ENCODE measurements around the gene RNF186.

Gene RNF186

DNA sequence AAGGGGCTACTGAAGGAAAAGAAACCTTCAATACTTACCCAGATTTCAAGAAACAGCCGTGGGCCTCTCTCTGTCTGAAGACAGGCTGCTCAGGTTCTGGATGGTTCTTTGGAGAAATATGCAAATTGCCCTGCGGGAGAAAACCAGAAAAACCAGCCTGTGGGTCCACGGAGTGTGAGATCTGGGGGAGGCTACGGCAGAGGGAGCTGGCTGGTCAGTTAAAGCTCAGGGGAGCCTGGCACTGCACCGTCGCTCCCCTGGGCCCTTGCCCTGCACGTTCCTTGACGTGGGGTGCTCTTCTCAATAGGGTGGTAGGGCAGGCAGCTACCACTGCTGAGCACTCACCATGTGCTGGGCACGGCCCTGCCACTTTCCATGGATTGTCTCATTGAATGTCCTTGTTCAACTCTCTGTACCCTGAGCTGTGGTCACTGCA, 28.1 kb downstream of the RNF186 start:
- H3K27ac ChIP-seq (ENCODE audit: low read depth, low read length) = no peak overlapping the region
- H4K20me1 ChIP-seq (ENCODE audit: control insufficient read depth, insufficient read depth, low read depth, low read length) = no peaks in the 10 kb centered on the region
- H3K27me3 ChIP-seq (ENCODE audit: control insufficient read depth, low read length) = no peaks in the 10 kb centered on the region
- no peaks in the 10 kb centered on the region for H3K9me2 ChIP-seq (replicated peaks; ENCODE audit: control insufficient read depth, low read length)
- H3K36me3 ChIP-seq (ENCODE audit: control insufficient read depth, low read length) = no peaks in the 10 kb centered on the region
- H3K4me1 ChIP-seq (ENCODE audit: control insufficient read depth, low read length) = no peaks in the 10 kb centered on the region
- no peak overlapping the region for H3K4me3 ChIP-seq (ENCODE audit: low read length)
- H3K9me3 ChIP-seq (ENCODE audit: control insufficient read depth, insufficient read depth, low read length) = no peaks in the 10 kb centered on the region
- H3K79me2 ChIP-seq (ENCODE audit: control insufficient read depth, low read length) = no peaks in the 10 kb centered on the region
- TF ChIP-seq, protein P1, sequence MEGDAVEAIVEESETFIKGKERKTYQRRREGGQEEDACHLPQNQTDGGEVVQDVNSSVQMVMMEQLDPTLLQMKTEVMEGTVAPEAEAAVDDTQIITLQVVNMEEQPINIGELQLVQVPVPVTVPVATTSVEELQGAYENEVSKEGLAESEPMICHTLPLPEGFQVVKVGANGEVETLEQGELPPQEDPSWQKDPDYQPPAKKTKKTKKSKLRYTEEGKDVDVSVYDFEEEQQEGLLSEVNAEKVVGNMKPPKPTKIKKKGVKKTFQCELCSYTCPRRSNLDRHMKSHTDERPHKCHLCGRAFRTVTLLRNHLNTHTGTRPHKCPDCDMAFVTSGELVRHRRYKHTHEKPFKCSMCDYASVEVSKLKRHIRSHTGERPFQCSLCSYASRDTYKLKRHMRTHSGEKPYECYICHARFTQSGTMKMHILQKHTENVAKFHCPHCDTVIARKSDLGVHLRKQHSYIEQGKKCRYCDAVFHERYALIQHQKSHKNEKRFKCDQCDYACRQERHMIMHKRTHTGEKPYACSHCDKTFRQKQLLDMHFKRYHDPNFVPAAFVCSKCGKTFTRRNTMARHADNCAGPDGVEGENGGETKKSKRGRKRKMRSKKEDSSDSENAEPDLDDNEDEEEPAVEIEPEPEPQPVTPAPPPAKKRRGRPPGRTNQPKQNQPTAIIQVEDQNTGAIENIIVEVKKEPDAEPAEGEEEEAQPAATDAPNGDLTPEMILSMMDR (IDR thresholded peaks at IDR 0.05; ENCODE audit: low read depth, low read length, poor library complexity, severe bottlenecking) = no peak
- TF ChIP-seq EZH2phosphoT487 (IDR thresholded peaks at IDR 0.05; ENCODE audit: borderline replicate concordance, low read length) = no peak
- no peaks in the 10 kb centered on the region for H3F3A ChIP-seq (ENCODE audit: control insufficient read depth, insufficient read depth)
- no peak overlapping the region for H3K4me2 ChIP-seq (ENCODE audit: low read length)

- H3K4me1 ChIP-seq (ENCODE audit: control insufficient read depth, low read length) = no peaks in the 10 kb centered on the region
- TF ChIP-seq, protein P1 (IDR thresholded peaks at IDR 0.05; ENCODE audit: low read depth, low read length, poor library complexity, severe bottlenecking) = no peak
- TF ChIP-seq EZH2phosphoT487 (IDR thresholded peaks at IDR 0.05; ENCODE audit: borderline replicate concordance, low read length) = no peak
- H3K9me2 ChIP-seq (replicated peaks; ENCODE audit: control insufficient read depth, low read length) = no peaks in the 10 kb centered on the region
- H3K4me2 ChIP-seq (ENCODE audit: low read length) = no peak overlapping the region
- no peaks in the 10 kb centered on the region for H3K79me2 ChIP-seq (ENCODE audit: control insufficient read depth, low read length)
- H3K27me3 ChIP-seq (ENCODE audit: control insufficient read depth, low read length) = no peaks in the 10 kb centered on the region
- H3K36me3 ChIP-seq (ENCODE audit: control insufficient read depth, low read length) = no peaks in the 10 kb centered on the region
- H4K20me1 ChIP-seq (ENCODE audit: control insufficient read depth, insufficient read depth, low read depth, low read length) = no peaks in the 10 kb centered on the region
- no peak overlapping the region for H3K4me3 ChIP-seq (ENCODE audit: low read length)
- no peaks in the 10 kb centered on the region for H3K9me3 ChIP-seq (ENCODE audit: control insufficient read depth, insufficient read depth, low read length)
- no peak overlapping the region for H3K27ac ChIP-seq (ENCODE audit: low read depth, low read length)
- H3F3A ChIP-seq (ENCODE audit: control insufficient read depth, insufficient read depth) = no peaks in the 10 kb centered on the region
These were observed 29.4 kb downstream of the RNF186 start for GRCh38 chr1:19785660-19786059.

- H3K4me1 ChIP-seq (ENCODE audit: control insufficient read depth, low read length) = no peaks in the 10 kb centered on the region
- no peaks in the 10 kb centered on the region for H3F3A ChIP-seq (ENCODE audit: control insufficient read depth, insufficient read depth)
- no peak overlapping the region for H3K4me2 ChIP-seq (ENCODE audit: low read length)
- no peaks in the 10 kb centered on the region for H3K9me2 ChIP-seq (replicated peaks; ENCODE audit: control insufficient read depth, low read length)
- no peaks in the 10 kb centered on the region for H4K20me1 ChIP-seq (ENCODE audit: control insufficient read depth, insufficient read depth, low read depth, low read length)
- no peaks in the 10 kb centered on the region for H3K27me3 ChIP-seq (ENCODE audit: control insufficient read depth, low read length)
- H3K36me3 ChIP-seq (ENCODE audit: control insufficient read depth, low read length) = no peaks in the 10 kb centered on the region
- no peak overlapping the region for H3K4me3 ChIP-seq (ENCODE audit: low read length)
- no peak for TF ChIP-seq EZH2phosphoT487 (IDR thresholded peaks at IDR 0.05; ENCODE audit: borderline replicate concordance, low read length)
- TF ChIP-seq, protein P1 (IDR thresholded peaks at IDR 0.05; ENCODE audit: low read depth, low read length, poor library complexity, severe bottlenecking) = no peak
- no peak overlapping the region for H3K27ac ChIP-seq (ENCODE audit: low read depth, low read length)
- no peaks in the 10 kb centered on the region for H3K9me3 ChIP-seq (ENCODE audit: control insufficient read depth, insufficient read depth, low read length)
- H3K79me2 ChIP-seq (ENCODE audit: control insufficient read depth, low read length) = no peaks in the 10 kb centered on the region
These were observed 34.7 kb downstream of the RNF186 start for GRCh38 chr1:19780267-19780877.
